ENCODE data around the gene OSBP2.

- TF ChIP-seq CTCF (IDR thresholded peaks at IDR 0.05): no peak
- TF ChIP-seq POLR2A (IDR thresholded peaks at IDR 0.05): no peak
These were observed 727 bp downstream of the OSBP2 start for GRCh38 chr22:30695351-30695851.
